ENCODE results near the gene DCUN1D1.

GRCh38 chr3:182937293-182938051 is 42.9 kb downstream of the DCUN1D1 start:
- TF ChIP-seq CTCF (conservative IDR thresholded peaks at IDR 0.05) (no peak), ZFX (IDR thresholded peaks at IDR 0.05) (no peak)

All from C4-2B (cell line).